GM12801 (cell line): Measurements from ENCODE around the gene B3GAT2.

Experiments used
- CTCF ChIP-seq: IDR thresholded peaks from one replicate; pipeline ENCODE4 v1.5.1; 2011; ENCODE audit warnings: control low read depth; ENCODE audit not compliant: insufficient read length; ENCODE audit errors: extremely low read depth

The B3GAT2 gene

GRCh38 chr6:70839286-70840266 lies 117.3 kb downstream of the B3GAT2 start:
- no peak for TF ChIP-seq CTCF

DNA sequence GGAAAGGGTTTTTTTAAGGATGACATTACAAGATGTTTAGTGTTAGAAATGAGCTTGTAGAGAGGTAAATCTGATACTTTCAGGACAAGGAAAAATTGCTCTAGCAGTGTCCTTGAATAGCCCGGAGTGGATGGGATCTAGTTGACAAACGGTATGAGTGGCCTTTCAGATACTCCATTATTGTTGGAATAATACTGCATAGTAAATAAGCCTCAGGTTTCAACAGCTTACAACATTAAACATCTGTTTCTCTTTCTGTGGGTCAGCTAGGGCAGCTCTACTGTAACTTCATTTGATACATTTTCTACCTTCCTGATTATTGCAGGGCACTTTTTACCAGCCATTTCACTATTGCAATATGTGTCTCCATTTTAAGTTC lies 118.0 kb downstream of the B3GAT2 start:
- TF ChIP-seq CTCF: no peak

DNA sequence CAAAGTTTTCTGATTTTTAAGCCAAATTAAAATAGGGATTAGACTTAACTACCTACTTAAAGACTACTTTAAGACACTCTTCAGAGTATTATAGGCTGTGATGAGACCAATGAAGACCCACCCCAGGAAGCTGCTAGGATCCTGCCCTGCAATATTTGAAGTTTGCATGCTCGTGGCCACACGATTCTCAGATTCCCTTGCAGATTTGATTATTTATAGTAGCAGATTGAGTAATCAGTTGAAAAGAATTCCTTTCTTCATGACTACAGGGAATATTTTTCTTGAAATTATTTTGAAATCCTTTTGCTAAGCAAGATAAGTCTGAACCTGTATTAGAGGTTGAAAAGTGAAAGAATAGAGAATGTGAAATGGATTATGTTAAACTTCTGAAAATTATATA lies 122.3 kb downstream of the B3GAT2 start:
- no peak for TF ChIP-seq CTCF

- no peak for TF ChIP-seq CTCF
These were observed 125.4 kb downstream of the B3GAT2 start for GRCh38 chr6:70831427-70831826.

DNA sequence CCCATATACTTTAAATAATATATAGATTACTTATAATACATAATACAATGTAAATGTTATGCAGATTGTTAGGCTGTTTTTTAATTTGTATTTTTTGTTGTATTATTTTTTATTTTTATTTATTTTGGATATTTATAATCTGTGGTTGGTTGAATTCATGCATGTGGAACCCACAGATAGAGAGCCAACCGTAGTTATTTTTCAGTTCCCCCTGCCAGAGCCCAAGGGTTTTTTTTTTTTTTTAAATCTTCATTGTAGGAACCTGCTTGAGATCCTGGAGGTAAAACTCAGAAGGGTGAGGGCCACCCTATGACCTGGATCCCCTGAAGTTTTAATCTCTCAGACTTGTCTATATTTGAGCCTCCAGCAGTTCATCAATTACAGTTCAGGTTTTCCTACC lies 133.2 kb downstream of the B3GAT2 start:
- no peak for TF ChIP-seq CTCF

- no peak for TF ChIP-seq CTCF
These were observed 135.1 kb downstream of the B3GAT2 start for GRCh38 chr6:70821751-70822150.

- no peak for TF ChIP-seq CTCF
These were observed 136.1 kb downstream of the B3GAT2 start for GRCh38 chr6:70820778-70821177.
